ENCODE measurements around the gene AGBL4.

The AGBL4 gene

GRCh38 chr1:48940962-48941732 lies 1082.6 kb downstream of the AGBL4 start:
- Histone ChIP-seq H3K9me3 (ENCODE audit: insufficient read depth, low read depth, low read length) (no peaks in the 10 kb centered on the region), H3K36me3 (ENCODE audit: insufficient read depth, low read length) (no peaks in the 10 kb centered on the region), H3K27me3 (ENCODE audit: insufficient read depth, low read length) (no peaks in the 10 kb centered on the region), H3K9ac (ENCODE audit: low read depth, low read length) (no peak overlapping the region), H3K4me1 (ENCODE audit: insufficient read depth, low read length) (no peaks in the 10 kb centered on the region), H3K27ac (ENCODE audit: low read depth, low read length) (no peak overlapping the region), H3K4me3 (ENCODE audit: low read length) (no peak overlapping the region)

DNA sequence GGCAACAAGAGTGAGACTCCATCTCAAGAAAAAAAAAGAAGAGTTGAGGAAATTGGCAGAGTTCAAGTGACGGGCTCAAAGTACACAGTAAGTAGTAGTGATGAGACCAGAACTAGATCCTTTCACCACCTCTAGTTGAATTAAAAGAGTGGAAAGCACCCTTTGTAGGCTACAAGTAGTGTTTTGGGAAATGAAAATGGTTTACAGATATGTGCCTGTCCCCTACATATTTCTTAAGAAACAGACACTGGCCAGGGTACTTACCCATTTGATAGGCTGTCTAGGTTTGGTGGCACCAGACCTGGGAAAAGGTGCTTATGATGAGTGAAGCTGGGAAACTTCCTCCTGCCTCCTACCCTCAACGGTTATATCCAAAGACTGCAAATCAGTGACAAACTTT lies 1083.4 kb downstream of the AGBL4 start:
- no peak overlapping the region for H3K9ac ChIP-seq (ENCODE audit: low read depth, low read length)
- H3K9me3 ChIP-seq (ENCODE audit: insufficient read depth, low read depth, low read length), result no peaks in the 10 kb centered on the region
- H3K27me3 ChIP-seq (ENCODE audit: insufficient read depth, low read length), result no peaks in the 10 kb centered on the region
- H3K4me1 ChIP-seq (ENCODE audit: insufficient read depth, low read length), result no peaks in the 10 kb centered on the region
- H3K27ac ChIP-seq (ENCODE audit: low read depth, low read length), result no peak overlapping the region
- H3K4me3 ChIP-seq (ENCODE audit: low read length), result no peak overlapping the region
- WGBS, result 77% methylated on average over 2 of the region's 2 CpGs
- no peaks in the 10 kb centered on the region for H3K36me3 ChIP-seq (ENCODE audit: insufficient read depth, low read length)

DNA sequence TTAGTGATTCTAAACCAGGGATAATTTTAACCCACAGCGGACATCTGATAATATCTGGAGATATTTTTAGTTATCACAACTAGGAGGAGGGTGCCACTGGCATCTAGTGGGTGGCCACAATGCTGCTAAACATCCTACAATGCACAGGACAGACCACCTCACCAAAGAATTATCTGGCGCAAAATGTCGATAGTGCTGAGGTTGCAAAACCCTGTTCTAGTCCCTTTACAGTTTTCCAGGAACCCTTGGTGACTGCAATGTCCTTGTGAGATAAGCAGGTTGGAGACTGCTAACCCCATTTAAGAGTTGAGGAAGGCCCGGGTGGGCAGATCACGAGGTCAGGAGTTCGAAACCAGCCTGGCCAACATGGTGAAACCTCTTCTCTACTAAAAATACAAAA lies 1083.9 kb downstream of the AGBL4 start:
- Histone ChIP-seq H3K9me3 (ENCODE audit: insufficient read depth, low read depth, low read length) (no peaks in the 10 kb centered on the region), H3K4me3 (ENCODE audit: low read length) (no peak overlapping the region), H3K27me3 (ENCODE audit: insufficient read depth, low read length) (no peaks in the 10 kb centered on the region), H3K27ac (ENCODE audit: low read depth, low read length) (no peak overlapping the region), H3K36me3 (ENCODE audit: insufficient read depth, low read length) (no peaks in the 10 kb centered on the region), H3K4me1 (ENCODE audit: insufficient read depth, low read length) (no peaks in the 10 kb centered on the region), H3K9ac (ENCODE audit: low read depth, low read length) (no peak overlapping the region)
- 89% methylated on average over 6 of the region's 6 CpGs for WGBS

GRCh38 chr1:48939042-48939441 lies 1084.7 kb downstream of the AGBL4 start:
- no peaks in the 10 kb centered on the region for H3K9me3 ChIP-seq (ENCODE audit: insufficient read depth, low read depth, low read length)
- H3K4me1 ChIP-seq (ENCODE audit: insufficient read depth, low read length), result 0 out of 2 replicates have a peak, but pooled peaks cover 6% of the 10 kb centered on the region
- no peak overlapping the region for H3K9ac ChIP-seq (ENCODE audit: low read depth, low read length)
- whole genome bisulfite sequencing, result 77% methylated on average over 3 of the region's 3 CpGs
- H3K36me3 ChIP-seq (ENCODE audit: insufficient read depth, low read length), result no peaks in the 10 kb centered on the region
- H3K27ac ChIP-seq (ENCODE audit: low read depth, low read length), result no peak overlapping the region
- no peak overlapping the region for H3K4me3 ChIP-seq (ENCODE audit: low read length)
- H3K27me3 ChIP-seq (ENCODE audit: insufficient read depth, low read length), result no peaks in the 10 kb centered on the region

DNA sequence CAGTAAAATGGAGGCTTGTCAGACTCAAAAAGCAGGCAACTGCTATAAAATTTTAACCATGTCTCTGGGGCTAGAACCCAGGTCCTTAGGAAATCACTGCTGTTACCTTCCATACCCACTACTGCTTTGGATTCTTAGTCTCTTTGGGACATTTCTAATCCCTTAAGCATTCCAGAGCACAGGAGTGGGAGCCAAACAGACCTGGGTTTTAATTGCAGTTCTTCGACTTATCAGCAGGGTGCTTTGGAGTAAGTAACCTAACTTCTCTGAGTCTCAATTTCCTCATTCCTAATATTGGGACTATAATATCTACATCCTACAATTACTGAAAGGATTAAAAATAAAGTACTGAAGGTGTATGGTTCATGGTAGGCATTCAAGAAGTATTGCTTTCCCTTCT lies 1086.0 kb downstream of the AGBL4 start:
- no peak overlapping the region for H3K27ac ChIP-seq (ENCODE audit: low read depth, low read length)
- no peak overlapping the region for H3K4me3 ChIP-seq (ENCODE audit: low read length)
- 55% methylated on average over 1 of the region's 1 CpG for WGBS
- H3K9me3 ChIP-seq (ENCODE audit: insufficient read depth, low read depth, low read length), result no peaks in the 10 kb centered on the region
- 0 out of 2 replicates have a peak, but pooled peaks cover 6% of the 10 kb centered on the region for H3K4me1 ChIP-seq (ENCODE audit: insufficient read depth, low read length)
- no peaks in the 10 kb centered on the region for H3K36me3 ChIP-seq (ENCODE audit: insufficient read depth, low read length)
- H3K27me3 ChIP-seq (ENCODE audit: insufficient read depth, low read length), result no peaks in the 10 kb centered on the region
- no peak overlapping the region for H3K9ac ChIP-seq (ENCODE audit: low read depth, low read length)

DNA sequence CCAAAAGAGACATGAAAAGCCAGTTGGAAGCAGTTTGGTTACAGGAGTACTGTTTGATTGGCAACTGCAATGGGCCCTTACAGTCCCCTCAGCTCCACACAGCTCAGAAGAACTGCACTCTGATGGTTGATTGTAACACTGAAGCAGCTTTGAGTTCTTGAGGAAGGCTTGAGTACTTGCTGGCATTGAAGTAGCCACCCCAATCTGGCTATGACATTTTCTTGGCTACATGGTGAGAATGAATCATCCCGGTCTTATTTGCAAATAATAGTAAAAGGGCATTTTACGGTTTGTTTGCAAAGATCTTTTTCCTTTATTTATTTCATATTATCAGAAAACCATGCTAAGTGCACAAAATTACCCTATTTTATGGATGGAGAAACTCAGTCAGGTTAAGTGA lies 1087.3 kb downstream of the AGBL4 start:
- no peaks in the 10 kb centered on the region for H3K27me3 ChIP-seq (ENCODE audit: insufficient read depth, low read length)
- no peak overlapping the region for H3K9ac ChIP-seq (ENCODE audit: low read depth, low read length)
- no peak overlapping the region for H3K27ac ChIP-seq (ENCODE audit: low read depth, low read length)
- 83% methylated on average over 1 of the region's 2 CpGs for WGBS
- 0 out of 2 replicates have a peak, but pooled peaks cover 6% of the 10 kb centered on the region for H3K4me1 ChIP-seq (ENCODE audit: insufficient read depth, low read length)
- no peak overlapping the region for H3K4me3 ChIP-seq (ENCODE audit: low read length)
- H3K36me3 ChIP-seq (ENCODE audit: insufficient read depth, low read length), result no peaks in the 10 kb centered on the region
- no peaks in the 10 kb centered on the region for H3K9me3 ChIP-seq (ENCODE audit: insufficient read depth, low read depth, low read length)

- H3K9ac ChIP-seq (ENCODE audit: low read depth, low read length), result no peak overlapping the region
- no peak overlapping the region for H3K27ac ChIP-seq (ENCODE audit: low read depth, low read length)
- no peaks in the 10 kb centered on the region for H3K9me3 ChIP-seq (ENCODE audit: insufficient read depth, low read depth, low read length)
- no peak overlapping the region for H3K4me3 ChIP-seq (ENCODE audit: low read length)
- 0 out of 2 replicates have a peak, but pooled peaks cover 6% of the 10 kb centered on the region for H3K4me1 ChIP-seq (ENCODE audit: insufficient read depth, low read length)
- WGBS, result 66% methylated on average over 1 of the region's 1 CpG
- H3K36me3 ChIP-seq (ENCODE audit: insufficient read depth, low read length), result no peaks in the 10 kb centered on the region
- no peaks in the 10 kb centered on the region for H3K27me3 ChIP-seq (ENCODE audit: insufficient read depth, low read length)
These were observed 1091.4 kb downstream of the AGBL4 start for GRCh38 chr1:48932366-48932765.

GRCh38 chr1:48931506-48932192 lies 1092.1 kb downstream of the AGBL4 start:
- Histone ChIP-seq H3K36me3 (ENCODE audit: insufficient read depth, low read length) (no peaks in the 10 kb centered on the region), H3K27me3 (ENCODE audit: insufficient read depth, low read length) (no peaks in the 10 kb centered on the region), H3K9ac (ENCODE audit: low read depth, low read length) (no peak overlapping the region), H3K9me3 (ENCODE audit: insufficient read depth, low read depth, low read length) (no peaks in the 10 kb centered on the region), H3K4me3 (ENCODE audit: low read length) (no peak overlapping the region), H3K27ac (ENCODE audit: low read depth, low read length) (no peak overlapping the region), H3K4me1 (ENCODE audit: insufficient read depth, low read length) (0 out of 2 replicates have a peak, but pooled peaks cover 6% of the 10 kb centered on the region)
- 87% methylated on average over 7 of the region's 7 CpGs for WGBS

DNA sequence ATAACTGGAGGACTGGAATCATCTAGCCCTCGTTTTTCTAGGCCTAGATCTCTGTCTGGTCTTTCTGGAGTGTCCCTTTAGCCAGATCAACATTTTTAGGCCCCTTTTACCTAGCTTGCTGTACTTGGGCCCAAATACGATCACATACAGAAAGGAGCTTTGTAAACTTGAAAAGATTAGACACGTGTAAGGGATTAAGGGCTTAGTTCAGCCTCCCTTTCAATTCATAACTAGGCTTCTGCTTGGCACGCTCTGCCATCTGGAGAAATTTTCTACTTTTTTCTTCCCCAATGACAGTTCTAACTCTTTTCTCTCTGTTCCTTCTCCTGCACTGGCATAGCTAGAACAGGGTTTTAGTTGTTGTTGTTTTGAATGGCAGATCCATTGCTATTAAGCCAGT lies 1093.7 kb downstream of the AGBL4 start:
- H3K4me3 ChIP-seq (ENCODE audit: low read length), result no peak overlapping the region
- 66% methylated on average over 4 of the region's 4 CpGs for WGBS
- no peak overlapping the region for H3K27ac ChIP-seq (ENCODE audit: low read depth, low read length)
- no peaks in the 10 kb centered on the region for H3K36me3 ChIP-seq (ENCODE audit: insufficient read depth, low read length)
- H3K4me1 ChIP-seq (ENCODE audit: insufficient read depth, low read length), result 0 out of 2 replicates have a peak, but pooled peaks cover 6% of the 10 kb centered on the region
- no peak overlapping the region for H3K9ac ChIP-seq (ENCODE audit: low read depth, low read length)
- no peaks in the 10 kb centered on the region for H3K9me3 ChIP-seq (ENCODE audit: insufficient read depth, low read depth, low read length)
- no peaks in the 10 kb centered on the region for H3K27me3 ChIP-seq (ENCODE audit: insufficient read depth, low read length)

DNA sequence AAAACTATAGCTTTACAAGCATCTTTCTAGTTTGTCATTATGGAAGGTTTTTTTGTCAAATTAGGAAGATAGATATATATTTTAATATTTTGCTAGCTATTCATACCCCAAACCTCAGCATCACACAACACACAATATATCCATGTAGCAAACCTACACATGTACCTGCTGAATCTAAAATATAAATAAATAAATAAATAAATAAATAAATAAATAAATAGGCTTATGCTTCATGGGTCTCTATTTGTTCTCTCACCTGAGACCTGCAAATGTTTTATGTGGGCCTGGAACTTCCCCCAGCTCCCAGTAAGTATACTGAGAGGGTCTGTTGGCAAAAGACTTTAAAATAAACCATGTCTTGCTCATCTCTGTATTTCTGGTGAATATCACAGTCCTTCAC lies 1099.7 kb downstream of the AGBL4 start:
- H3K36me3 ChIP-seq (ENCODE audit: insufficient read depth, low read length), result no peaks in the 10 kb centered on the region
- H3K27ac ChIP-seq (ENCODE audit: low read depth, low read length), result no peak overlapping the region
- no peak overlapping the region for H3K4me3 ChIP-seq (ENCODE audit: low read length)
- no peaks in the 10 kb centered on the region for H3K27me3 ChIP-seq (ENCODE audit: insufficient read depth, low read length)
- no peak overlapping the region for H3K9ac ChIP-seq (ENCODE audit: low read depth, low read length)
- H3K9me3 ChIP-seq (ENCODE audit: insufficient read depth, low read depth, low read length), result no peaks in the 10 kb centered on the region
- H3K4me1 ChIP-seq (ENCODE audit: insufficient read depth, low read length), result no peaks in the 10 kb centered on the region

DNA sequence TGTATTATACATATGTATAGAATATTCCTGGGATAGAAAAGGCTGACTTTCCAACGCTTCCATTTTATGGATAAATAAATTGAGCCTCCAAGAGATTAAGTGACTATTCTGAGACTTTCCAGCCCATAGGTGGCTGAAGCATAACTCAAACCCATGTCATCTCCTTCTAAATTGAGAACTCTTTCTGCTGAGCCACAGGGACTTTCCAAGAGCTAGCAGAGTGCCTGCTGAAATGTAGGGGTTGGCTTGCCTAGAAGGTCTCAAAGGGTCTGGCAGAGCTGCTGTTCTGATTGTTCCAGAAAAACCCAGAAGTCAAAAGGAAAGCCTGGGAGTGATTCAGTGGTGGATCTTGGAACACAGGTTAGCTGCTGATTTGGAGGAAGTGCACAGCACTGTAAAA lies 1100.6 kb downstream of the AGBL4 start:
- no CpG with 5 or more reads among the region's 1 CpG for WGBS
- no peak overlapping the region for H3K27ac ChIP-seq (ENCODE audit: low read depth, low read length)
- no peak overlapping the region for H3K9ac ChIP-seq (ENCODE audit: low read depth, low read length)
- no peak overlapping the region for H3K4me3 ChIP-seq (ENCODE audit: low read length)
- H3K27me3 ChIP-seq (ENCODE audit: insufficient read depth, low read length), result no peaks in the 10 kb centered on the region
- H3K36me3 ChIP-seq (ENCODE audit: insufficient read depth, low read length), result no peaks in the 10 kb centered on the region
- H3K4me1 ChIP-seq (ENCODE audit: insufficient read depth, low read length), result no peaks in the 10 kb centered on the region
- no peaks in the 10 kb centered on the region for H3K9me3 ChIP-seq (ENCODE audit: insufficient read depth, low read depth, low read length)
